GM12891 (cell line): ENCODE measurements around the gene SEMA4D.

Source experiments
- DNase-seq: peaks from one replicate; pipeline ENCODE4 v3.0.0; 2011; ENCODE audit warnings: low spot score; ENCODE audit not compliant: insufficient read length
- FAIRE-seq: peaks from 2 replicates; lab custom pipeline; 2011; peaks lifted over from hg19 to GRCh38; lab: Jason Lieb, UNC
- PAX5 ChIP-seq: IDR thresholded peaks from 2 replicates; pipeline ENCODE4 v1.6.1; 2011; ENCODE audit warnings: low read length, moderate library complexity, mild to moderate bottlenecking; ENCODE audit not compliant: insufficient read depth, severe bottlenecking
- POLR2A ChIP-seq: IDR thresholded peaks from 2 replicates; pipeline ENCODE4 v1.6.1; 2011; ENCODE audit warnings: low read depth, low read length, control low read depth
- POLR2AphosphoS5 ChIP-seq: IDR thresholded peaks from 2 replicates; pipeline ENCODE4 v1.6.1; 2011; ENCODE audit warnings: low read depth, low read length, control low read depth
- POU2F2 ChIP-seq: IDR thresholded peaks from 2 replicates; pipeline ENCODE4 v1.6.1; 2011; ENCODE audit warnings: low read depth, mild to moderate bottlenecking, control low read depth, low read length, moderate library complexity
- SPI1 ChIP-seq: IDR thresholded peaks from 2 replicates; pipeline ENCODE4 v1.6.1; 2011; ENCODE audit warnings: low read depth, low read length, control low read depth
- TAF1 ChIP-seq: IDR thresholded peaks from 2 replicates; pipeline ENCODE4 v1.6.1; 2011; ENCODE audit warnings: low read depth, low read length, control low read depth

Gene SEMA4D

DNA sequence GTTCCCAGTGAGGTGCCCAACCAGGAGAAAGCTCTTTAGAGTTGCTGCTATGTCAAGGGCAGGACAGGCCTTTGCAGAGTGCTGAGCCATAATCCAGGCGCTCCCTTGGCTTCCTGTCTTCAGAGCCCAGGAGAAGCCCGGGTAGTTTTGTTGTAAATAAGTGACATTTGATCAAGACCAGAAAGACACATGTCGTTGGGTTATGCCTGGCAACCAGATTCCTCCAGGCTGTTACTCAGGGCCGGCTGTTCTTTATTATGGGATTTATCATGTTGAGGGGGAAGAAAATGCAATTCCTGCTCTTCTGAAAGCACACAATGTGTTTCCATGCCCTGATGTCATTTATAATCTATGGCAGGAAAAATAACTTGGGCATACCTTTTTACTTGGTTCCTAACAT, 39.3 kb upstream of the SEMA4D start:
- DNase-seq (no peak), FAIRE-seq (no peak)
- TF ChIP-seq POU2F2 (no peak), TAF1 (no peak), POLR2A (no peak), SPI1 (no peak), PAX5 (no peak), POLR2AphosphoS5 (no peak)

DNA sequence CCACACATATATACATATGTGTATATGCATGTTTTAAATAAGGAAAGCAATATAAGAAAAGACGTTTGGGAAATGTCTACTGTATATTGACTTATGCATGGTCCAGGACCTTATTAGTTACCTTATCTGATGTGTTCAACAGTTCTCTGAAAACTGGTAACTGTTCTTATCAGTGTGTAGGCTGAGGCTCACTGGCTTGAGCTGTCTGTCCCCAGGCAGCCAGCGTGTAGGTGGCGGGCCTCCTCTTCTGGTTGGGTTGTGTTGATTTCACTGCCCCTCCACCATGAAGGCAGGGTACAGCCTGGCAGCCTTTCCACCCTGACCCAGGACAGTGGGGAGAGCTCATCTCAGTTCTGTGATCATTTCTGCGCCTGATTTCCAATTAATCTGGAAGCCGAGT, 38.7 kb upstream of the SEMA4D start:
- TF ChIP-seq POLR2AphosphoS5 (no peak), SPI1 (no peak), POU2F2 (no peak), POLR2A (no peak), PAX5 (no peak), TAF1 (no peak)
- DNase-seq: no peak
- no peak for FAIRE-seq

DNA sequence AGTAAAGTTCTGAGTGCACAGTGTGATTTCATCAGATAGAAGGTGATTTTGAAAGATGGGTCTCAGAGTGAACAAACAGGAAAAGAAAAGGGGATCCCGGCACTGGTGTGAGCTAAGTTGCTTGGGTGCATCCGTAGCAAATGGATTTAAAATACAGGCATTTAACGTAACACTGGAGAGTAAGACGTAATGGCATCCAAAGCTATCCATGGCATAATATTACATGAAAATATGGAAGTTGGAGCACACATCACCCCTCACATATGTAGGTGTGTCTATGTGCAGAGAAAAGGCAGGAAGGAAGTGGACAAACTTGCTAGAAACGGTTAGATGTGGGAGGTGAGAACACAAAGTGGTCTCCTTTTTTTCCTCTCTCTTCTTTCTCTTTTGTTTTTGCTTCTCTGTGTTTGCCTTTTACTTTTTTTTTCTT, 38.2 kb upstream of the SEMA4D start:
- no peak for DNase-seq
- peak; percentile 89 for FAIRE-seq
- TF ChIP-seq SPI1 (peak; percentile 66), PAX5 (no peak)

DNA sequence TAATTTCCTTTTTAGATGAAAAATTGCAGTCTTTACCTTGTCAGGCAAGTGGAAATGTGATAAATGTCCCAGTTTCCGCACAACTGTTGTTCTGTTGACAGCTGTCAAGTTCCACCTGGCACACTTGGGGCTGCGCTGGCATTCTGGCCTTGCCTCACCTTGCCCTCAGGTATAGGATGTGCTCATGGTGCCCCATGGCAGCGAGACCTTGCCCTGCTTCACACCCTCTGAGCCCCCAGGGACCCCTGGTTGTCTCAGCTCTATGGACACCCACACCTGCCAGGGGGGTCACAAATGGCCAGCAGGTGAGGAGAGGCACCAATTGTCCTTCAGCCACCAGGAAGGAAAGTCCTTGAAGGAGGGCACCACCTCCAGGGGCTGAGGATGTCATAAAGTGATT, 37.5 kb upstream of the SEMA4D start:
- no peak for TF ChIP-seq PAX5
- TF ChIP-seq POLR2AphosphoS5: no peak
- no peak for TF ChIP-seq POU2F2
- no peak for TF ChIP-seq TAF1
- no peak for TF ChIP-seq POLR2A
- no peak for TF ChIP-seq SPI1
- FAIRE-seq (peak; percentile 35), DNase-seq (no peak)

DNA sequence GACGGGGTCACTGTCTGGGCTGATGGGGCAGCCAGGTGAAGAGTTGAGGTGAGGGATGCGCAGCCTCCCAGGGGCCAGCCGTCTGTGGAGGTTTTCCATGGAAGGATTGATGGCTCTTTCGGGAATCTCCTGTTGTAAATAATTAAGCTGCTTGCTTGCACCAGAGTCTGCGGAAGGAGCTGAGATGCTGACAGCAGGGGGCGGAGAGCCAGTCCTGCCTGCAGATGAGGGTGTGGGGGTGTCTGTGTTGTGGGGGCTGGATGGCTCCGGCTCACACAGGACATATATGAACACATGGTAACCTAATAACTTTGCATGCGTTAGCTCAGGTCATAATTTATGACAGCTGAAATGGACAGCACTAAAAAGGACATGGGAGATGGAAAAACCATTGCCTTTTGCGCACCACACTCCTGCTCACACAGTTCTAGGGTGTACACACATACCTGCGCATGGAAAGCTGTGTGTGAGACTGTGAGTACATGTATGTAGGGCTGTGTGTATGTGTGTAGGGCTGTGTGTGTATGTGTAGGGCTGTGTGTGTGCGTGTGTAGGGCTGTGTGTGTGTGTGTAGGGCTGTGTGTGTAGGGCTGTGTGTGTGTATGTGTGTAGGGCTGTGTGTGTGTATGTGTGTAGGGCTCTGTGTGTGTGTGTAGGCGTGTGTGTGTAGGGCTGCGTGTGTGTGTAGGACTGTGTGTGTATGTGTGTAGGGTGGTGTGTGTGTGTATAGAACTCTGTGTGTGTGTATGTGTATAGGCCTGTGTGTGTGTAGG, 36.8 kb upstream of the SEMA4D start:
- TF ChIP-seq POLR2A (no peak), POU2F2 (no peak)
- FAIRE-seq (peak; percentile 84), DNase-seq (no peak)

DNA sequence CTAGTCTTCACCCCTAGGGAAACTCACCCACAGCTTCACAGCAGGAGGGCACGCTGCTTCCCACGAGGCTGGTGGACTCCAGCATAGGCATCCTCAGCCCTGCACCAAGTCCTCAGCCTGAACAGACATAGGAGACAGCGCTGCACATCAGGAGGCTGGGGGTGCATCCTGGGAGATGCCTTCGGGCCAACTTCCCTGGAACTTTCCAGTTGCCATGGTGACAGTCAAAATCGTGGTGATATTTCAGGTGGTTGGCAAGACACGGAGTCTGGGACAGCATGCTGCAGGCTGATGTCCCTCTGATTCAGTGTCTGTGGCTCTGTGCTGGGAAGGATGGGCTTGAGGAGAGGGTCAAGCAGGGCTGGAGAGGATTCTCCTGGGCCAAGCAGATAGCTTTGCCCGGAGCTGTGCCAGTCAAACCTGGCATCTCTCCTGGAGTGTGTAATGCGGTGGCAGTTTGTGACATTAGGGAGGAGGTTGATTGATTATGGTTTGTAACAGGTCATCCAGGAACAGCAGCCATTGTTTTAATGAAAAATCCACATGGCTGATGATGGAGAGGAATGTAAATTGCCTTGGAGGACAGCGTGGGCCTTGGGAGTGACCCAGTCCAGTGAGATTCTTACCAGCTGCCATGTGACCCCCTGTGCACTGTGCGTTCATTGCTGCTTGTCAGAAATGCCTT, 35.6 kb upstream of the SEMA4D start:
- no peak for TF ChIP-seq POLR2A
- no peak for TF ChIP-seq TAF1
- no peak for DNase-seq
- FAIRE-seq: no peak

DNA sequence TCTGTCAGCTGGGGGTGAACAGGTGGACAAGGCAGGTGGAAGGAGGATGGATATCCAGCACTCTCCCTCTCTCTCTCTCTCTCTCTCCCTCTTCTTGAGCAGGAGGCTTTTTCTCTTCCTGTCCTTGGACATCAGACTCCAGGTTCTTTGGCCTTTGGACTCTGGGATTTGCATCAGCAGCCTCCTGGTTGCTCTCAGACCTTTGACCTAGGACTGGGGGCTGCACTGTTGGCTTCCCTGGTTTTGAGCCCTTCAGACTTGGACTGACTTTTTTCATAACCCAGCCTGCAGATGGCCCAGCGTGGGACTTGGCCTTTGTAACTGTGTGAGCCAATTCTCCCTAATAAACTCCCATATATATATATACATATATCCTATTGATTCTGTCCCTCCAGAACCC, 35.0 kb upstream of the SEMA4D start:
- DNase-seq (no peak), FAIRE-seq (no peak)
- TF ChIP-seq PAX5 (no peak), POU2F2 (no peak), POLR2A (no peak), SPI1 (no peak)

DNA sequence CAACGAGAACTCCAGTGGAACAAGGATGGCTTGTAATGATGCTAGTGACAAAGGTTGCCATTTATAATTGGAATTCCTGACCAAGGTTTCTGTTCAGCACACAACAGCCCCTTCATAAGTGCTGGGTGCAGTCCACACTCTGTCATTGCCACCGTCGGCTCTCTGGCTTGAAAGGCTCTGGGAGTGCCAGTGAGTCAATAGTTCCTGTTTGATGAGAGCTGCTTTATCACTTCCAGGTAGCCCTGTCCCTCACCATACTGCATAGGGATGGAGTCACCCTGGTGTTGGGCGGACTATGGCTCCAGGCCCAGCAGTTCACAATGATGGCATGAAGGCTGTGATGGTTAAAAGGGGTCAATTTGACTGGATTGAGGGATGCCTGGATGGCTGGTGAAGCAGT, 34.6 kb upstream of the SEMA4D start:
- DNase-seq (no peak), FAIRE-seq (no peak)
- TF ChIP-seq POLR2AphosphoS5: no peak
- TF ChIP-seq TAF1: no peak
- no peak for TF ChIP-seq PAX5
- no peak for TF ChIP-seq POLR2A
- TF ChIP-seq SPI1: no peak
- TF ChIP-seq POU2F2: no peak

DNA sequence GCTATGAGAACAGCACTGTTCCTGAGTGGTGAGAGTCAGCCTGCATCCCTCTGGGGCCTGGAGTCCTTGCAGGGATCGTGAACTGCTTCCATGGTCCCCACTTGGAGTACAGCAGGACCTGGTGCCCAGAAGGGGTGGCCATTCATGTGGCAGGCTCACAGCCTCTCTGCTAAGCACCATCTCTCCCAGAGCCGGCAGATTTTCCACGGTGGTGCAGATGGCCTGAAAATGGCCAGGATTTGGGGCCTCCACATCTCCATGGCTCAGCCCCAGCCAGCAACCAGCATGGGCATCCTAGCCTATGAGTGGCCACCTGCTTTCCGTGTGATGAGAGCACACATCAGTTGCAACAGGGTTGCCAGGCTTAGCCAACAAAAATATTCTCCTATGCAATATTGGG, 33.9 kb upstream of the SEMA4D start:
- TF ChIP-seq POLR2AphosphoS5: no peak
- TF ChIP-seq POLR2A: no peak
- TF ChIP-seq PAX5: no peak
- no peak for TF ChIP-seq TAF1
- DNase-seq (no peak), FAIRE-seq (no peak)

DNA sequence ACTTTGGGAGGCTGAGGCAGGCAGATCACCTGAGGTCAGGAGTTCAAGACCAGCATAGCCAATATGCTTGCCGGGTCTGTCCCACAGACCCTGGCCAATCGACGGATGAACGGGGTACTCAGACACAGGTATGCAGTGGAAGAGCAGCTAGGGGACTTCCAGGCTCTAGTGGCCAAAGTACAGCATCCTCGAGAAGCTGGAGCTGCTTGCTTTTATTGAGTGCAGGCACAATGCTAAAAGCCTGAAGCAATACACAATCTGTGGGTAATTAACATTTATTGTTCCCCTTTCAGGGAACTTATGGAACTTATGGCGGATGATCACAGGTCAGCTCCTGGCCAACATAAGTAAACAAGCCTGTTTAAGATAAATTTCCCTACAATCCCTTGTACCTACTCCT, 32.8 kb upstream of the SEMA4D start:
- FAIRE-seq: no peak
- no peak for TF ChIP-seq TAF1
- TF ChIP-seq POU2F2: no peak
- no peak for DNase-seq
